Upper lobe of left lung (tissue), 4 donors: ENCODE data around the gene CNOT4.

Experiments
- EP300 ChIP-seq, 4 donors: sonication (generic); formaldehyde crosslinking; IDR thresholded peaks; one replicate each; pipeline ENCODE4 v1.5.1; 2017; ENCODE audit warnings: antibody characterized with exemption in 4 of 4, control low read depth in 2 of 4
- POLR2AphosphoS5 ChIP-seq, 2 donors: sonication (generic); formaldehyde crosslinking; IDR thresholded peaks; one replicate each; pipeline ENCODE4 v1.5.1; 2017; ENCODE audit warnings: antibody characterized with exemption in 2 of 2
- TF ChIP-seq, protein P1 (sequence below), 6 experiments: fragments of 450-650 bp in 4 of 6; fragments of 200-600 bp in 2 of 6; sonication (generic) in 2 of 6; IDR thresholded peaks; one replicate each; pipeline ENCODE4 v1.5.1; 2016 to 2019; ENCODE audit warnings: antibody characterized with exemption in 6 of 6

DNA sequence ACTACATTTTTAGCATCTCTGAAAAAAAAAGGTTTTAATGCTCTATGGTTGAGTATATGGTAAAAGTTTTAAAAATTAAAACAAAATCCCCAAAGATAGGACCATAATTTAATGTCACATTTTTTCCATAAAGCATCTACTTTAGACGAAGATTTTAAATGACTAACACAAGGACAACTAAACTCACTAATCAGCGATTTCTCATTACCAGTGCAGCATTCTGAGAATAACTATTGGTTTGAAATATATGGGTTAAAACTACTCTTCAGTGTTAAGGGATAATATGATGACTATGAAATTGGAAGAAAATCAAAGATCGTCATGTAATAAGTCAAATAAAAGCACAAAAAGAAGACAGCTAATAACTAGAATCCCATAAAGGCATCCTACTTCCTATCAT is 118.4 kb downstream of the CNOT4 start:
- TF ChIP-seq, protein P1, sequence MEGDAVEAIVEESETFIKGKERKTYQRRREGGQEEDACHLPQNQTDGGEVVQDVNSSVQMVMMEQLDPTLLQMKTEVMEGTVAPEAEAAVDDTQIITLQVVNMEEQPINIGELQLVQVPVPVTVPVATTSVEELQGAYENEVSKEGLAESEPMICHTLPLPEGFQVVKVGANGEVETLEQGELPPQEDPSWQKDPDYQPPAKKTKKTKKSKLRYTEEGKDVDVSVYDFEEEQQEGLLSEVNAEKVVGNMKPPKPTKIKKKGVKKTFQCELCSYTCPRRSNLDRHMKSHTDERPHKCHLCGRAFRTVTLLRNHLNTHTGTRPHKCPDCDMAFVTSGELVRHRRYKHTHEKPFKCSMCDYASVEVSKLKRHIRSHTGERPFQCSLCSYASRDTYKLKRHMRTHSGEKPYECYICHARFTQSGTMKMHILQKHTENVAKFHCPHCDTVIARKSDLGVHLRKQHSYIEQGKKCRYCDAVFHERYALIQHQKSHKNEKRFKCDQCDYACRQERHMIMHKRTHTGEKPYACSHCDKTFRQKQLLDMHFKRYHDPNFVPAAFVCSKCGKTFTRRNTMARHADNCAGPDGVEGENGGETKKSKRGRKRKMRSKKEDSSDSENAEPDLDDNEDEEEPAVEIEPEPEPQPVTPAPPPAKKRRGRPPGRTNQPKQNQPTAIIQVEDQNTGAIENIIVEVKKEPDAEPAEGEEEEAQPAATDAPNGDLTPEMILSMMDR (IDR thresholded peaks at IDR 0.05) = no peak
- TF ChIP-seq EP300 (IDR thresholded peaks at IDR 0.05) = no peak
- no peak for TF ChIP-seq POLR2AphosphoS5 (IDR thresholded peaks at IDR 0.05)
